Lower lobe of right lung (tissue), 2 donors: ENCODE data around the gene PLB1. TPM values are rescaled to one million over a fixed set of nuclear protein-coding genes. Genes with fewer than 3 reads are reported as not detected.

ENCODE experiments used
- ATAC-seq, 2 donors: fragments of 200-7000 bp; cut with Tn5 transposase; one replicate each; pipeline ENCODE4 v1.9.1; 2020 to 2022; ENCODE audit warnings: mild to moderate bottlenecking in 2 of 2, moderate library complexity in 2 of 2
- DNase-seq: peaks from one replicate; pipeline ENCODE4 v3.0.0-alpha.2; 2020
- H3K27ac ChIP-seq: fragments of 200-600 bp; one replicate; pipeline ENCODE4 v1.8.0; 2022
- H3K27me3 ChIP-seq: fragments of 200-600 bp; one replicate; pipeline ENCODE4 v1.8.0; 2022; ENCODE audit warnings: low read depth
- H3K36me3 ChIP-seq: fragments of 200-600 bp; one replicate; pipeline ENCODE4 v1.8.0; 2022; ENCODE audit warnings: mild to moderate bottlenecking
- H3K4me1 ChIP-seq: fragments of 200-600 bp; one replicate; pipeline ENCODE4 v1.8.0; 2022
- H3K4me3 ChIP-seq: fragments of 200-600 bp; one replicate; pipeline ENCODE4 v1.8.0; 2022; ENCODE audit warnings: mild to moderate bottlenecking
- H3K9me3 ChIP-seq: fragments of 200-600 bp; one replicate; pipeline ENCODE4 v1.8.0; 2022
- intact Hi-C: fragments of 100-400 bp; cut with DNase I; formaldehyde crosslinking; loops from one replicate; pipeline ENCODE4 v1.11.0; 2022
- total RNA-seq: library from RNA; stranded (reverse); fragmentation: NEBNext Ultra II Directional; extraction: Animal tissue kit (Norgen Biotek cat#: 25700); gene quantifications from one replicate; pipeline ENCODE4 v1.2.1, GENCODE V29; 2021
- TF ChIP-seq, protein P1 (sequence below): fragments of 200-600 bp; IDR thresholded peaks from one replicate; pipeline ENCODE4 v1.8.0; 2022; ENCODE audit warnings: antibody characterized with exemption, mild to moderate bottlenecking
- donor health status: DM: no; HTN: yes; CAD: no; lungs with severe emphysema.

The PLB1 gene
- total RNA-seq, 1 donor from 2014 or later = 5.5 TPM

- TF ChIP-seq, protein P1, sequence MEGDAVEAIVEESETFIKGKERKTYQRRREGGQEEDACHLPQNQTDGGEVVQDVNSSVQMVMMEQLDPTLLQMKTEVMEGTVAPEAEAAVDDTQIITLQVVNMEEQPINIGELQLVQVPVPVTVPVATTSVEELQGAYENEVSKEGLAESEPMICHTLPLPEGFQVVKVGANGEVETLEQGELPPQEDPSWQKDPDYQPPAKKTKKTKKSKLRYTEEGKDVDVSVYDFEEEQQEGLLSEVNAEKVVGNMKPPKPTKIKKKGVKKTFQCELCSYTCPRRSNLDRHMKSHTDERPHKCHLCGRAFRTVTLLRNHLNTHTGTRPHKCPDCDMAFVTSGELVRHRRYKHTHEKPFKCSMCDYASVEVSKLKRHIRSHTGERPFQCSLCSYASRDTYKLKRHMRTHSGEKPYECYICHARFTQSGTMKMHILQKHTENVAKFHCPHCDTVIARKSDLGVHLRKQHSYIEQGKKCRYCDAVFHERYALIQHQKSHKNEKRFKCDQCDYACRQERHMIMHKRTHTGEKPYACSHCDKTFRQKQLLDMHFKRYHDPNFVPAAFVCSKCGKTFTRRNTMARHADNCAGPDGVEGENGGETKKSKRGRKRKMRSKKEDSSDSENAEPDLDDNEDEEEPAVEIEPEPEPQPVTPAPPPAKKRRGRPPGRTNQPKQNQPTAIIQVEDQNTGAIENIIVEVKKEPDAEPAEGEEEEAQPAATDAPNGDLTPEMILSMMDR = no peak
- intact Hi-C loops = no loop called here
- no peak overlapping the region for H3K27ac ChIP-seq
- H3K4me3 ChIP-seq = no peak overlapping the region
- H3K36me3 ChIP-seq = no peaks in the 10 kb centered on the region
- ATAC-seq = no peak
- H3K27me3 ChIP-seq = no peaks in the 10 kb centered on the region
- no peak for DNase-seq
- no peaks in the 10 kb centered on the region for H3K9me3 ChIP-seq
- peaks cover 11% of the 10 kb centered on the region for H3K4me1 ChIP-seq
Measured at GRCh38 chr2:28565720-28566295, 69.9 kb downstream of the PLB1 start.

GRCh38 chr2:28566521-28567041 lies 70.7 kb downstream of the PLB1 start:
- intact Hi-C loops = no loop called here
- ATAC-seq = peak; percentile 98 to 99
- TF ChIP-seq, protein P1 = peak; percentile 97
- H3K9me3 ChIP-seq = no peaks in the 10 kb centered on the region
- peaks cover 11% of the 10 kb centered on the region for H3K4me1 ChIP-seq
- H3K27ac ChIP-seq = peak overlapping the region; percentile 67
- H3K27me3 ChIP-seq = no peaks in the 10 kb centered on the region
- peak overlapping the region; percentile 71 for H3K4me3 ChIP-seq
- H3K36me3 ChIP-seq = no peaks in the 10 kb centered on the region
- DNase-seq = peak; percentile 90

DNA sequence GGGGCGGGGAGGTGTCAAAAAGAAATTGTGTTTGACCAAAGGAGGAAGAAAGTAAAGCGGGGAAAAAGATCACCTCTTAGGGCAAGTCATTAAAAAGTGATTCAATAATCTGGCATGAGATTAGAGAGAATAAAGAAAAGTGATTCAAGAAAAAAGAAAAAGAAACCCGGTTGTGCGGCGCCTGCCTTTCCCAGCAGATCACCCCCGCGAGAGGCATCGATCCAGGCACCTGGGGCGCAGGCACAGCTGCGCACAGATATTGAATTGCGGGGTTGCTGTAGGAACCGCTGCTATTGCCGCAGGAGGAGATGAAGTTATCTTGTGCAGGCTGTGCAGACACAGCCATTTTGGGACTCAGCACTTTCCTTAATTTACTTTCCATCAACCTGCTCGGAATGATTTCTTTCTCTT lies 71.2 kb downstream of the PLB1 start:
- H3K36me3 ChIP-seq = no peaks in the 10 kb centered on the region
- H3K9me3 ChIP-seq = no peaks in the 10 kb centered on the region
- H3K4me3 ChIP-seq = peak overlapping the region; percentile 71
- peak overlapping the region; percentile 67 for H3K27ac ChIP-seq
- TF ChIP-seq, protein P1 = peak; percentile 48
- ATAC-seq = peak; percentile 31 to 61
- H3K27me3 ChIP-seq = no peaks in the 10 kb centered on the region
- no peak for DNase-seq
- peaks cover 11% of the 10 kb centered on the region for H3K4me1 ChIP-seq
- intact Hi-C loops = no loop called here

- Histone ChIP-seq H3K36me3 (no peaks in the 10 kb centered on the region), H3K9me3 (no peaks in the 10 kb centered on the region), H3K27me3 (no peaks in the 10 kb centered on the region), H3K27ac (no peak overlapping the region), H3K4me1 (peaks cover 11% of the 10 kb centered on the region), H3K4me3 (no peak overlapping the region)
- DNase-seq (no peak), ATAC-seq (no peak)
- TF ChIP-seq, protein P1 = no peak
- intact Hi-C loops = no loop called here
Measured at GRCh38 chr2:28568036-28568435, 72.2 kb downstream of the PLB1 start.

GRCh38 chr2:28568533-28568932 lies 72.7 kb downstream of the PLB1 start:
- intact Hi-C loops = no loop called here
- DNase-seq = no peak
- TF ChIP-seq, protein P1 = no peak
- Histone ChIP-seq H3K27me3 (no peaks in the 10 kb centered on the region), H3K9me3 (no peaks in the 10 kb centered on the region), H3K4me3 (no peak overlapping the region), H3K36me3 (no peaks in the 10 kb centered on the region), H3K27ac (no peak overlapping the region), H3K4me1 (peaks cover 11% of the 10 kb centered on the region)
- no peak for ATAC-seq
